ENCODE measurements around the gene PPEF1. TPM values are rescaled to one million over a fixed set of nuclear protein-coding genes. Genes with fewer than 3 reads are reported as not detected.

PPEF1 gene
- polyA plus RNA-seq, 10 donors: 0.42 to 0.92 (median 0.71) TPM

- no peak for DNase-seq
Observed at GRCh38 chrX:18877469-18877868, 170.0 kb downstream of the PPEF1 start.

Other genes starting within 250 kb of the PPEF1 start
- under 1 TPM in 2 of 10 donors, not detected in 8; 0.08 to 0.10 TPM for gene RS1, start 35.5 kb upstream of the PPEF1 start, polyA plus RNA-seq (ENCODE audit: insufficient read length in 10 of 10)